GM19452 (cell line): ENCODE results near the gene ARHGAP12.

Experiments used
- ATAC-seq: cut with Tn5 transposase; IDR thresholded peaks from one replicate; pipeline ENCODE4 v1.9.1; 2021; ENCODE audit not compliant: unreplicated experiment

ARHGAP12 gene

DNA sequence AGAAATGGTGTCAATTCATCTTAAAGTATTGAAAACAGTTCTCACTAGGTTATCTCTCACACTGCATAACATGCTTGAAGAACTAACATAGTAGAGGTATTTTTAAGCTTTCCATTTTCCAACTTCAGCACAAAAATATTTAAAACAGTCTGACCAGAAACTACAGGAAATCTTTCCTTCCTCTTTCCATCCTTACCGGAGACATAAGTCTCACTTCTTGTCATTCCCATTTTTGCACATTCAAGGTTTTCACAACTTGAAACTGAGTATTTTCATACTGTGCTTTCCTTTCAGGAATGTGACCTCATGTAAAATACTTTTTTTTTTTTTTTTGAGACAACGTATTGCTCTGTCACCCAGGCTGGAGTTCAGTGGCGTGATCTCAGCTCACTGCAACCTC is 45.2 kb downstream of the ARHGAP12 start:
- no peak for ATAC-seq

- no peak for ATAC-seq
These were observed 50.1 kb downstream of the ARHGAP12 start for GRCh38 chr10:31878486-31878885.

- ATAC-seq: no peak
These were observed 51.8 kb downstream of the ARHGAP12 start for GRCh38 chr10:31876652-31877352.

DNA sequence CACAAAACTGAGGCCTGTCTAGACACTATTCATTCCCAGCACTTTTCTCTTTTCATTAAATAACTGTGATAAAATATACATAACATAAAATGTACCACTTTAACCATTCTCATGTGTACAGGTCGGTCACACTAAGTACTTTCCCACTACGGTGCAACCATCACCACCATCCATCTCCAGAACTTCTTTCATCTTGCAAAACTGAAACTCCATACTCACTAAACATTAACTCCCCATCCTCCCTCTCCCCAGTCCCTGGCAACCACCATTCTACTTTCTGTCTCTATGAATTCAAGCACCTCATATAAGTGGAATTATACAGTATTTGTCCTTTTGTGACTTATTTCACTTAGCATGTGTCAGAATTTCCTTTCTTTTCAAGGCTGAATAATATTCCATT is 53.0 kb downstream of the ARHGAP12 start:
- peak; percentile 82 for ATAC-seq

DNA sequence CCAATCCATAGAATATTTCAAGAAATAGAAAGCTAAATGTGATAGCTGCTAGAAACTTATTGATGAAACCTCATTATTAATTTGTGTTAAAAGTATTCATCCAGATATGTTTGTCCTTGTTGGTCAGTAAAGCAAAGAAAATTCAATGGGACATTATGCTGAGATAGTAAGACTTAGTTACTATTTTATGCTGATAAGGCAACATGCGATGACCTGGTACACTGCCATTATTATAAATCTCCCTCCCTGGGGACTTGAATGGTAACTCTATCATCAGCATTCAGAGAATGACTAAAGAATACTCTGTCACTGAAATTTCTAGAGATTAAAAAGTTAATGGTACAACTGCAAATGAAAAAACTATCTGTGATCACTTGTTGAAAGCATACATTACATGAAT is 54.9 kb downstream of the ARHGAP12 start:
- ATAC-seq: no peak

GRCh38 chr10:31871266-31872065 is 57.2 kb downstream of the ARHGAP12 start:
- no peak for ATAC-seq

- no peak for ATAC-seq
These were observed 61.0 kb downstream of the ARHGAP12 start for GRCh38 chr10:31867646-31868045.

GRCh38 chr10:31866118-31866670 is 62.4 kb downstream of the ARHGAP12 start:
- no peak for ATAC-seq

GRCh38 chr10:31864834-31865518 is 63.7 kb downstream of the ARHGAP12 start:
- no peak for ATAC-seq

GRCh38 chr10:31855033-31855432 is 73.6 kb downstream of the ARHGAP12 start:
- ATAC-seq: no peak

GRCh38 chr10:31853629-31854028 is 75.0 kb downstream of the ARHGAP12 start:
- no peak for ATAC-seq

GRCh38 chr10:31851216-31851615 is 77.4 kb downstream of the ARHGAP12 start:
- ATAC-seq: no peak

DNA sequence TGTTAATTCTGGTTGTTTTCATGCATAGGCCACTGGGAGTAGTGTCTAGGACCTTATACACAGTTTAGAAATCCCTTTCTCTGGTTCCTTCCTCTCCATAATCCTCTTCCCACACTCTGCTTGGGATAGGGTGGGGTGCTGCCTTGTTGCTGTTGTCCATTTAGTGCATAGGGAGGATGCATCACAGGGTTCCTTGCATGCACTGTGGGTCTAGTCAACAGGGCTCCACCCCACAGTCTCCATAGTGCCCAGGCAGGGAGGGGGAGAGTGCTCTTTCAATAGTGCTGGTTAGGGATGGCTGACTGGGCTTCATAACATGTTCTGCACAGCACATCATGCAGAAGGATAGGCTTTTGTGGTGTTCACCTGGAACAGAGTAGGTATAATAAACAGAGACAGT is 81.1 kb downstream of the ARHGAP12 start:
- ATAC-seq: no peak

GRCh38 chr10:31838709-31839108 is 89.9 kb downstream of the ARHGAP12 start:
- ATAC-seq: no peak

- no peak for ATAC-seq
These were observed 90.6 kb downstream of the ARHGAP12 start for GRCh38 chr10:31838065-31838464.

DNA sequence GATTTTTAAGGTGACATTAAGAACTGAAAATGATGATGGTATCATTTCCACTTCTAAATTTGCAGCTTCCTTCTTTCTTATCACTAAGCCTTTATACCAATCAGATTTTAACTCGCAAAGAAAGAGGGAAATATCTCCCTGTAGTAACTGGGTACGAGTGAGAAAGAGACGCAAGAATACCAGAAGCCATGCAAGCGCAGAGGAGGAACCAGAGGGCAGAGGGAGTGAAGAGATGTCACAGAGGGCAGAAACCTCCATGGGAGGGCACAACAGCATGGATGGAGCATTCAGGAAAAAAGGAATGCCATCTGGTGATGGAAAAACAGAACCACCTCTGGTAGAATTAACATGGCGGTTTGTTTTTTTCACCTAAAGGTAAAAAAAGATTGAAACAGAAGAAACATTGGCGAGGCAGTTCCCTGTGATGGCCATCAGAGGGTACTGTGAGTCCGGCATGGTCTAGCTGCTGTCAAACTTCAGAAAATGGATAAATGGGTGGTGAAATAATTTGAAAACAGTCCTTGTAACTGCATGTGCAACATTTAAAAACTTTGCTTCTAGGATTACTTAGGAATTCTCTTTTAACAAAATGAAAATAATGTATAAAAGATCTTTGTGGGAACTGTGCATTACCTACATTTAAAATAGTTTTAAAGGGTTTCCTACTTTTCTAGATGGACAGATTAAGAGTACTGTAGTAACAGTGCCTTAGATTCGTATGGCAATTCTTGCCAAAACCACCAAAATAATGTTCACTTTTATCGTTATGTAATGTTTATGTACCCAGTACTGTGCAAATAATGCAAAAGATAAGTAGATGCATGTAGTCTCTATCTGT is 91.8 kb downstream of the ARHGAP12 start:
- ATAC-seq: no peak

DNA sequence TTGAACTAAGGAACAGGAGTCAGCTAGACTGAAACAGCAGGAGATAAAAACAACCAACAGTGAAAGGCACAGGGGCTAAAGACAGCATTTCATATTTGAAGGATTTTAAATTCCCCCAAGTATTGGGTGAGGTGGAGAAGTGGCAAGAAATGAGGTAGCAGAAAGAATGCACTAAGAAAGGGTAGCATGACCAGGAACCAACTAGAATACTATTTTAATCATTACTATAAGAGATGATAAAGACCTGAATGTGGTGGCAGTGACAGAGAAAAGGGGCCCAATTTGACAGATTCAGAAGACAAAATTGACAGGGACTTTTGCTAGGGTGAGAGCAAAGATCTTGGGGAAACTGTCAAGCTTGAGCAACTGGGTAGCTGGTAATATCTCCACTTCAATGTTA is 94.9 kb downstream of the ARHGAP12 start:
- no peak for ATAC-seq

DNA sequence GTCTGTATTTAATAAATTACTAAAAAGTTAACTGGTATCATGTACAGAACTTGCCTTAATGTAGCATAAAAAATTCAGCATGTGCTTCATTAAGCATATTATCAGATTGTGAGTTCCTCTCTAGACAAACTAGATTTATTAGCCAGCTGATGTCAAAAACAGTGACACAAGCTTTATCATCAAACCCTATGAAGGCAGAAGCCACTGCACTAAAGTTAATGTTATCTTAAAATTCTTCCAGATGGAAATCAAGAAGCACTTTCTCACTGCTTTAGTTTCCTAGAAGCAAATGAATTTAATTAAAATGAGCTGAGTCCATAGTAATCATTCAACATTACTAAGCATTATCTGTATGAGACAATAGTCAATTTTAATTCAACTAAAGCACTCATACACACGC is 96.4 kb downstream of the ARHGAP12 start:
- ATAC-seq: no peak

DNA sequence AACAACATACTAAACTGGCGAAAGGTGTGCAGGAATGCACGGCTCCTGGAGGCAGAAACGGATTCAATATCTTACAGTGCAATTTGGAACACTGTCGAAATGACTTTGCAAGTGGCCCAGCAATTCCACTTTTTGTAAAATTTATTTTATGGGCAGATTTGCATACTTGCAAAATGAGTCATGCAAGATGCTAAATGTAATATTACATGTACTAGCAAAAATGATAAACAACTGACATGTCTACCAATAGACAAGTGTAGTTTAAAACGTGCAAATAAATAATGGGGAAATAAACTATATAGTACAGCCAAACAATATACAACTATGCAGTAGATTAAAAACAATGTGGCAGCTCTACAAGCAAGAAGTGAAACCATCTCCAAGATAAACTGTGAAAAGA is 97.7 kb downstream of the ARHGAP12 start:
- no peak for ATAC-seq

DNA sequence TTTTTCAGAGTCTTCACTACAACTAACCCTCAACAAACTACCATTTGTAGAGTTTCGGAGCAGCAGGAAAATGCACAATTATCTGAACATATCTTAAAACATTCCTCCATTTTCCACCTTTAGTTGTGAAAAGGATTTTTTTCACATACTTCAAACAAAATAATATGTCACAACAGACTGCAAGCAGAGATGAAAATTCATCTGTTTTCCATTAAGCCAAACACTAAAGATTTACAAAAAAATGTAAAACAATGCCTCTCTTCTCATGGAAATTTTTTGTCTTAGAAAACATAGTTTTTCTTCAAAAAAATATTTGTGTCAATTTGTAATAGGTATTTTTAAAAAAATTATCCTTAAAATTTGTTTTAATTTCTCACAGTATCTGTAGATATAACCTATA is 98.9 kb downstream of the ARHGAP12 start:
- ATAC-seq: no peak

- no peak for ATAC-seq
These were observed 105.3 kb downstream of the ARHGAP12 start for GRCh38 chr10:31823358-31823757.
